Lower leg skin (tissue), 3 donors: Measurements from ENCODE around the gene PHC3.
"Not testable (repeated sequence)": the region's sequence is repeated elsewhere in the genome, so short reads cannot be mapped to it uniquely, and the experiment has no call there.

Source experiments
- CTCF ChIP-seq, 3 donors: fragments of 450-650 bp; IDR thresholded peaks; one replicate each; pipeline ENCODE4 v1.5.1; 2016; ENCODE audit warnings: antibody characterized with exemption in 3 of 3, mild to moderate bottlenecking in 3 of 3, moderate library complexity in 2 of 3
- POLR2A ChIP-seq, 2 donors: fragments of 450-650 bp; IDR thresholded peaks; one replicate each; pipeline ENCODE4 v1.6.1; 2016 to 2017; ENCODE audit warnings: antibody characterized with exemption in 2 of 2, mild to moderate bottlenecking in 1 of 2, moderate library complexity in 1 of 2

- TF ChIP-seq CTCF, POLR2A (IDR thresholded peaks at IDR 0.05): not testable (repeated sequence)
Observed at GRCh38 chr3:170195759-170196158, 14.2 kb upstream of the PHC3 start.
